RWPE1 (cell line): Measurements from ENCODE around the gene SLC5A10.

Source experiments
- CTCF ChIA-PET: fragments of 350-600 bp; sonication (Branson Sonifier 250); formaldehyde crosslinking; extraction: SDS; loops from one replicate; lab custom pipeline; 2021; lab: Yijun Ruan, JAX
- POLR2A ChIA-PET: fragments of 400-600 bp; formaldehyde crosslinking; extraction: SDS; loops from one replicate; lab custom pipeline; 2020; ENCODE audit warnings: antibody characterized with exemption; ENCODE audit not compliant: low non-redundant PET; lab: Yijun Ruan, JAX
- DNase-seq: peaks from one replicate; pipeline ENCODE4 v3.0.0; 2012; ENCODE audit warnings: low spot score
- H3K27ac ChIP-seq: fragments of 450-650 bp; 2 replicates; pipeline ENCODE4 v1.5.1; 2017
- CTCF ChIP-seq: fragments of 450-650 bp; conservative IDR thresholded peaks from 2 replicates; pipeline ENCODE4 v1.5.1; 2017; ENCODE audit warnings: low read depth, mild to moderate bottlenecking

Gene SLC5A10

GRCh38 chr17:18928628-18929125, 23.3 kb upstream of the SLC5A10 start:
- ChIA-PET CTCF (no interaction called here), POLR2A (no interaction called here)
- H3K27ac ChIP-seq, result no peak overlapping the region
- DNase-seq, result no peak
- no peak for TF ChIP-seq CTCF

GRCh38 chr17:18932360-18933055, 19.5 kb upstream of the SLC5A10 start:
- TF ChIP-seq CTCF, result no peak
- no peak for DNase-seq
- POLR2A ChIA-PET, result no interaction called here
- CTCF ChIA-PET, result no interaction called here
- no peak overlapping the region for H3K27ac ChIP-seq

DNA sequence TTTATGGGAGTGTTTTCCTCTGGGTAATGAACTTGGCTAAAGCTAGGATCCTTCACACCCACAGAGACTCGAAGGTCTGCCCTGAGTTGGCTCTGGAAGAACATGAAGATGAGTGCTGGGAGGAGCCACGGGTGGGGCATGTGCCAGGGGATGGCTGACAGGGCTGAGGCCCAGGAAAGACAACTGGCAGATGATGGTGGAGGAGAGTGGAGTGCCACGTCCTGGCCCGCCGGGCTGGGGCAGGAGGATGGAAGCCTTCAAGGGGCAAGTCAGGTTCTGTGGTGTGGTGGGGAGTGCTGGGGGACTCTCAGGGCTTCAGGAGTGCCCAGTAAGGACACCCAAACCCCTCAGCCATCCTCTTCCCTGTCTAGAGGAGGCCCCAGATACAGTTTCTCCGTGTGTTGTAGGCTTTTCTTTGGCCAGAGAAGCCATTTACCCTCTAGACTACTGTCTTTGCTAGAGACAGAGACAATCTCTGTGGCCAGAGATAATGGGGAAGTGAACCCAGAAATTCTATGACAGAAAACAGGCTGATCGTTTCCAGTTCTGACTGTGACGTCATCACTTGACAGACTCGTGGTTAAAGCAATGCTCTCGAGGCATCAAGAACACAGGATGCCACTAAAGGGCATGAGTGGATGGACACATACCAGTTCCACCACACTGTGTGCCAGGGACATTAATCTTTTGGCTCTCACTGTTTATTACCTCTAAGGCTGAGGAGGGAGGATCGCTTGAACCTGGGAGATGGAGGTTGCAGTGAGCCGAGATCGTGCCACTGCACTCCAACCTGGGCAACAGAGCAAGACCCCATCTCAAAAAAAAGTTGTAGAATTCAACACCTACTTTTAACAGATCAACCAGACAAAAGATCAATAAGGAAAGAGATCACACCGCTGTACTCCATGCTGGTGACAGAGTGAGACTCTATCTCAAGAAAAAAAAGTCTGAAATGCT, 18.6 kb upstream of the SLC5A10 start:
- CTCF ChIA-PET, result no interaction called here
- POLR2A ChIA-PET, result no interaction called here
- no peak overlapping the region for H3K27ac ChIP-seq
- no peak for DNase-seq
- no peak for TF ChIP-seq CTCF

GRCh38 chr17:18937981-18938691, 13.8 kb upstream of the SLC5A10 start:
- no peak overlapping the region for H3K27ac ChIP-seq
- ChIA-PET CTCF (interaction anchor here (1.5 kb wide), 1 partner anchor 23 kb away, joined by 6 read pairs; no protein-coding TSS in a partner anchor), POLR2A (no interaction called here)
- no peak for DNase-seq
- TF ChIP-seq CTCF, result no peak

DNA sequence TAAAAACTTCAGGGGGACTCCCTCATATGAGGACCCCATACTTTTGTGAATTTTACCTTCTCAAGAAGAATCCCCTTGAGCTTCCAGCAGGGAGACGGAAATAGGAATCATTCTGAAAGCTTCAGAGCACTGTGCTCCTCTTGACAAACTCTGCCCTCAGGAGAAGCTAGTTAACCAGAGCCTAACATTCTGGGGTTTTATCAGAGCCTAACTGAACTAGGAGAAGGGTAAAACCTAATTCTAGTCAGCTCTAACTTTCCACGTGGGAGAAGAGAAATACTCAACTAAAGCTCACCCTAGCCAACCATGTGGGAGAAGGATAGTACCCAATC, 13.3 kb upstream of the SLC5A10 start:
- no peak overlapping the region for H3K27ac ChIP-seq
- TF ChIP-seq CTCF, result no peak
- CTCF ChIA-PET, result interaction anchor here (1.5 kb wide), 1 partner anchor 22 kb away, joined by 6 read pairs; no protein-coding TSS in a partner anchor
- POLR2A ChIA-PET, result no interaction called here
- DNase-seq, result no peak

- POLR2A ChIA-PET, result no interaction called here
- TF ChIP-seq CTCF, result no peak
- no peak for DNase-seq
- no peak overlapping the region for H3K27ac ChIP-seq
- CTCF ChIA-PET, result no interaction called here
Observed at GRCh38 chr17:18944646-18945045, 7.3 kb upstream of the SLC5A10 start.
